GM19452 (cell line): ENCODE measurements around the gene KYNU.
A peak's percentile ranks its signal among the peaks of the same experiment; 100 is the strongest.
"Not testable (repeated sequence)": the region's sequence is repeated elsewhere in the genome, so short reads cannot be mapped to it uniquely, and the experiment has no call there.

Experiments used
- ATAC-seq: cut with Tn5 transposase; IDR thresholded peaks from one replicate; pipeline ENCODE4 v1.9.1; 2021; ENCODE audit not compliant: unreplicated experiment

KYNU gene

DNA sequence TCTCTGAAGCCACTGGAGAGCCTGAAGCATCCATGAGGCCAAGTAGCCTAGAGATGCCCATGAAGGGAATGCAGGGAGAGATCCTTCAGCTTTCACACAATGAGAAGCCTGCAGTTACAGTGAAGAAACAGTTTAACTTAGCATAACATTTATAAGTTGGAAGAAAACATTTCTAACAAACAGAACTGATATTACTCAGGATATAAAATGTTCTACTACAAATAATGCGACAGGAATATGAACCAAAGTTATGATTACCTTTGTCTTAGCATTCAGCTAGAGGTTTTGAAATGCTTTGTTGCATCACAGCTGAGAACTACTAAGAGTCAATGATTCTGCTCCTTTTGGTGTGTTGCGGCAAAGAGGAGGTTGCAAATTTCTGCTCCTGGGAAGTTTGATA, 6.9 kb upstream of the KYNU start:
- ATAC-seq: no peak

DNA sequence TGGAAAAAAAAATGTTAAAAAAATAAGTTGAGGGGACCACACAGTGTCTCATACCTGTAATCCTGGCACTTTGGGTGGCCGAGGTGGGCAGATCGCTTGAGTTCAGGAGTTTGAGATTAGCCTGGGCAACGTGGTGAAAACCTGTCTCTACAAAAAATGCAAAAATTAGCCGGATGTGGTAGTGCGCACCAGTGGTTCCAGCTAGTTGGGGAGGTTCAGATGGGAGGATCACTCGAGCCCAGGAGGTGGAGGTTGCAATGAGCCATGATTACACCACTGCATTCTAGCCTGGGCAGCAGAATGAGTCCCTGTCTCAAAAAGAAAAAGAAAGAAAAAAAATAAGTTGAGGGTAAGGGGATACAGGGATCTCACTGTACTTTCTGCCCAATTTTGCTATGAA, 6.1 kb upstream of the KYNU start:
- no peak for ATAC-seq

DNA sequence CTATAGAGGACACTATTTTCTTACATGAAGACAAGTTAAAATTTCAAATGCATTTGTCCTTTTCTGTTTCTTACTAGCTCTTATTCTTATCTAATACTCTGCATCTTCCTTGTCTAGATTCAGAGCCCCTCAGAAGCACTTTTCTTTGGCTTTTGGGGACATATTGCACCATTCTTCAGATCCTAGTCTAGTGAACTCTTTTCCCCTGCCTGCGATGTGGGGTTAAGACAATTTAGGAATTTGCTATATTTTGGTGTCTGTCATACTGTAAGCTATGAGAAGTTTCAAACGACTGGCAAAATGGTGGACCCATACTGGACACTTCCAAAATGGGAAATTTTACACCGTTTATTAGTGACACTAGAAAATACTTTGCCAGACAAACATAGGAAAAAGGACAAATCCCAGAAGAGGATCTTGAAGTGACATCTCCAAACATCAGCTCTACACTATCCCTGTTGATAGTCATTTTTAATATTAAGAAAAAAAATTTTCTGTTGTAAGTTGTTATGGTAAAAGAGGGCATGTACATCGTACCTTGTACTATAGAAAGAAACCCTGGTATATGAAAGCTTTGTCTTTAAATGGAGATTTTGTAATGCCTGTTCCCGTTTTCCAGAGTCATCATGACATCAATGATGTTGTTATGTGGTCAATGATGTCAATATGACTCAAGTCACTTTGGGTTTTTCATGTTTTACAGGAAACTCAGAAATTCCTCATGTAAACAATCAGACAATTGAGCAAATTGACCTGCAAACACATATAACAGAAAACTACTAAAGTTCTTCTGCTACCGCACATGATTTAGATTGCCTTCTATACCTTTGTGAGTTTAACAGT, 4.4 kb upstream of the KYNU start:
- ATAC-seq: no peak

DNA sequence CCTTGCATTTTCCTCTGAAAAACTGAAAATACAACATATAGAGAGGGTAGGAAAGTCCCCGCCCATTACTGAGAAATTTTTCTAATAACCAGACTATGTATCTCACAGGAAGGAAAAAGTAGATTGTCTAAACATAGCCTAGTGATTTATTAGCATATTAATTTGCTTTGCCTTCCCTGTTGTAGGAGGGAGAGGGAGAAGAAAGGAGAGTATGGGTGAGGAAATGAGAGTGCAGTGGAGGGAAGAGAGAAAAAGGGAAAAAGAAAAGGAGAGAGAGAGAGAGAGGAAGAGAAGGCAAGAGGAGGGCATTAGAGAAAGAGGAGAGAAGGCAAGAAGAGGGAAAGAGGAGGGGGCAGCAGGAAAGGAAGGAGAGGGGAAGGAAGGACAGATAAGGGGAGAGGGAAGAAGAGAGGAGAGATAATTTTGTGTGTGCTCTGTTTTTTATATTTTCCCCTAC, 3.6 kb upstream of the KYNU start:
- ATAC-seq: no peak

DNA sequence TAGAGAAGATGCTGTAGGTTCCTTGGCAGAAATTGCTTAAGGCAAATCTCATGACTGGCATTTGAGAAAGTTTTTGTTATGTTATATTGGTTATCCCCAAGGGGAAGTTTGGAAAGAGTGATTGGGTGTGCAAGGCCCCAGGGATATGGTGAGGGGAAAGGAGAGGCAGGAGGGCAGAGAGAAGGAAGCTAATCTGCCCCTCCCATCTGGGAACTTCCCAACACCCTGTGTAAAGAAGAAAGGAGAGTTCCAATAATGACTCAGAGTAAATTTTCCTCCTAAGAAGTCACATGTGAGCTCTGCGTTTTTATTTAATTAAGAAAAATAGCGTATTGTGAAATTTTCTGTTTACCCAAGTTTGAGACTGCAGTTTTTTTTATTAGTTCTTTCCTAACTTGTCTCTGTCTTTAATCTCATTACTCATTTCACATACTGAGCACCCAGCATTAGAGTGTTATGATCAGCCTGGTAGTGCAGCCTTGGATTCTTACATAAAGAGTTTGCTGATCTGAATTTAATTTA, 3.1 kb upstream of the KYNU start:
- no peak for ATAC-seq

DNA sequence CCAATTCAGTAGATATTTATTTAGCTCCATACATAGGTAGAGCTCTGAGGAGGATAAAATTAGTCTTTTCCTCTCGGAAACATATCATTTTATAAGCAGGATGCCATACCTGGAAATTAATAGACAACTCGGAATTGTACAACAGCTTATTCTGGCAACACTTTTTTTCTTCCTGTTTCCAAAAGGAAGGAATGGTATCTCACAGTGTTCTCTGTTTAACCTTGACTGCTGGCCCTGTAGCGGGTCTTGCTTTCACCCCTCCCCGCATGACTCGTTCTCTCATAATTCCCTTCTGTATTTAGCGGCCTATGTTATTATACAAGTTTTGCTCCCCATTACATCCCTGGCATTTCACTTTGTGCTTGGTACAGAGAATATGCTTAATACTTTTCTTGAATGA, 2.5 kb upstream of the KYNU start:
- no peak for ATAC-seq

DNA sequence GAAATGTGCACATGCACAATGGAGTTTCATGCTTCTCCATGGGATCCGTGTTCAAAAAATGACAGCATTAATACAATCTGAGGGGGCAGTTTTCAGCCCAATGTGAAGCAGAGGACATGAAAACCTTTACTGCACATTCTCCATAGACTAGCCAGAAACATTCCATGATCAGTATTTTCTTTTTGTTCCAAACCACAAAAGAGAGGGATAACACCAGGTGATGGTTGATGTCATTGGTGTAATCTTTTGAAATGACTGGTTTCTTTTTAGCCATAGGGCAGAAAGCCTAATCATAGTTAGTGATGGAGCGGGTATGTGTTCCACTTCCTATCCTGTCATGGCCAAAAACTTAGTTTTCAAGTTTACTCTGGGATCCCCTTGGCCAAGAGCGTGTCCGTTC, 1.8 kb upstream of the KYNU start:
- no peak for ATAC-seq

DNA sequence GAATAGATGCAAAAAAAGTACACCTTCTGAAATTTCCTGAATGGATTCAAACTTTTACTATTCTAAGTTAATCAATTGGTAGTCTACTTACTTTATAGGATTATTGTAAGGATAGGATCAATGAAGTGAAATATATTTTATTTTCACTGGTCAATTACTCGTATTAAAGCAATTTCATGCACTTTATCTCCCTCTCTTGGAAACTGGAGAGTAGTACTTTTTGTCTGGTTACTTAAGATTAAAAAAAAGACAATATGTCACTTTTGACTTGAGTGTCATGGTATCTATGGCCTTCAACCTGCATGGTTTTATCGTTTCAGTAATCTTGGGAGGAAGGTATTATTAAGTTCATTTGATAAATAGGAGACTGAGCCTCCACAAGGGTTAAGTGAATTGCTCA, 1.0 kb upstream of the KYNU start:
- no peak for ATAC-seq

DNA sequence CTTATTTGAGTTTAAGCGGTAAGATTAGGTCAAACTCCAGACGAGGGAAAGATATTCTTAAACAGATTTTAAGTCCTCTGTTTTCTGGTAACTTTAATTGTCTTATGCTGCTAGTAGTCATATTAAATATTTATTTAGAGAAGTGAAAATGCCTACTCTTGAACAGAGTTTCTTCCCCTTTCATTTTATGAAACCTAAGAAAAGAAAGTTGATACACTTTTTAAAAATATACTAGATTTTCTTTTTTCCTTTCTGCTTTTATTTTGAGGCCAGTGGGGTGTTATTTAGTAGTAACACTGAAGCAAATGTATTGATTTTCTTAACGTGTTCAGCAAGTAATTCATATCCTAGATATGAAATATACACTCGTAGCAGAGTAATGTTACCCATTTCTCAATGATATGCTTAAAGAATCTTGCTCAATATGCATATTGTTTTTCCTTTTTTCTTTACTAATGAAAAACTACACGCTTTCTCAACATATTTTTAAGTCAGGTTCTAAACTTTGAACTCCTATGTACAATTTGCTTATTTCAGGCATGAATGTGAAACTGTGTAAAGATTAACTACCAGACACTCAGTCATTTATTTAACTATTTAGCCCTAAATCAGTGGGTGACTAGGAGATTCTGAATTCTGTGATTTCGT, 691 bp downstream of the KYNU start:
- peak; percentile 36 for ATAC-seq

DNA sequence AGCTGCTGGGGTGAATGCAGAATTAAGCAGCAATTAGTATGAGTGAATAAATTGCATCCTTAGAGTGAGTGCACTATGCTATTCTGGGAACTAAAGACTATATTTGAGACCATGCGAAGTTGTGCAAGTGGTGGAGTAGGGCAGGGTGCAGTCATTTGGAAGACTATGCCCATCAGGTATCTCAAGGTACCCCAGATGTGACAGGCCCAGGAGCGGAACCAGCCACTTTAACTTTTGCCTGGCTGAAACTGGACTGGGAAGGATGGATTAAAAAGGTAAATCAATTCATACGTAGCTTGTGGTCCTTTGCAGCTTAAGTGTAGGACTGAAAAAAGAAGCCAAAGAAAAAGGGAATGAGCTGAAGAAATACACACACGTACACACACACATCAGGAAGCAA, 1.7 kb downstream of the KYNU start:
- no peak for ATAC-seq

DNA sequence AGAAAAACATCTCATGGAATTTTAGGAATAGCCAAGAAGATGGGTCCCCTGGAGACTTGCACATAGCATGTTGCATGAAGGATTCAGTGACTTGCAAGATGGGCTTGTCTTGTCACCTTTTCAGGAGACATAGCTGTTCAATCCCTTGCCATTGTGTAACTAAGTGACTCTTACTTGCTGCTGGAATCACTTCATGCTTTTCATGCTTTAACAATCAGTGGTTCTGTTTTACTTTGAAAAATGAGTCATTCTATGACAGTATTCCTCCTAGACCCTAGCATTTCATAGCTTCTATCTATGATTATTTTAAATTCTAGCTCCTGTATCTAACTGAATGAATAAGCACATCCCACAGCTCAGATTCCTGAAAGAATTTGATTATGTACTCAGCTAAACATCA, 2.8 kb downstream of the KYNU start:
- no peak for ATAC-seq

DNA sequence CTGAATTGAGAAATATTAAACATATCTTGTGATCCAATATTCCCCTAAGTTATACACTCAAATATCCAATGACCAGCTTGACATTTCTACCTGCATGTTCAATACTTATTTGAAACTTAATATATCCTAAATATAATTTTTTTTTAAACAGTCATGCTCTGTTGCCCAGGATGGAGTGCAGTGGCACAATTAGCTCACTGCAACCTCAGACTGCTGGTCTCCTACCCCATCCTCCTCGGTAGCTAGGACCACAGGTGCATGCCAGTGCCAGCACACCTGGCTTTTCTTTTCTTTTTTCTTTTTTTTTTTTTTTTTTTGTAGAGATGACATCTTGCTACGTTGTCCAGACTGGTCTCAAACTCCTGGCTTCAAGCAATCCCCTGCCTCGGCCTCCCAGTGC, 4.2 kb downstream of the KYNU start:
- ATAC-seq: no peak

DNA sequence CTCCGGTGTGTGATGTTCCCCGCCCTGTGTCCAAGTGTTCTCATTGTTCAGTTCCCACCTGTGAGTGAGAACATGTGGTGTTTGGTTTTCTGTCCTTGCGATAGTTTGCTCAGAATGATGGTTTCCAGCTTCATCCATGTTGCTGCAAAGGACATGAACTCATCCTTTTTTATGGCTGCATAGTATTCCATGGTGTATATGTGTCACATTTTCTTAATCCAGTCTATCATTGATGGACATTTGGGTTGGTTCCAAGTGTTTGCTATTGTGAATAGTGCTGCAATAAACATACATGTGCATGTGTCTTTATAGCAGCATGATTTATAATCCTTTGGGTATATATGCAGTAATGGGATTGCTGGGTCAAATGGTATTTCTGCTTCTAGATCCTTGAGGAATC, 5.0 kb downstream of the KYNU start:
- ATAC-seq: not testable (repeated sequence)

DNA sequence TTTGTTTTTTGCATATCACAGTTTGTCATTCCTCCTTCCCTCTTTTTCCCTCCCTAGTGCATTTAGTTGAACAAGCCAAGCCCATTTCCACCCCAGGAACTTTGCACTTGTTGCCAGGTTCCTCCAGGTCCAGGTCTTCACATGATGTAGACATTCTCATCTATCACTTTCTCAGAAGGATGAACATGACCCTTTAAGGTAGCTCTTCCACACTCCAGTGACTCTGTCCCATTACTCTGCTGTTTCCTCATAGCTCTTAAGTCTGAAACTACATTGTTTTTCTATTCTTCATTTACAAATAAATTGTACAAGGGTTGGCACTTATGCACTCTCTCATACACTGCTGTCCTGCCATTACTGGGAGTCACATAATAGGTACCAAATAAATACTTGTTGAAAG, 6.1 kb downstream of the KYNU start:
- ATAC-seq: no peak

DNA sequence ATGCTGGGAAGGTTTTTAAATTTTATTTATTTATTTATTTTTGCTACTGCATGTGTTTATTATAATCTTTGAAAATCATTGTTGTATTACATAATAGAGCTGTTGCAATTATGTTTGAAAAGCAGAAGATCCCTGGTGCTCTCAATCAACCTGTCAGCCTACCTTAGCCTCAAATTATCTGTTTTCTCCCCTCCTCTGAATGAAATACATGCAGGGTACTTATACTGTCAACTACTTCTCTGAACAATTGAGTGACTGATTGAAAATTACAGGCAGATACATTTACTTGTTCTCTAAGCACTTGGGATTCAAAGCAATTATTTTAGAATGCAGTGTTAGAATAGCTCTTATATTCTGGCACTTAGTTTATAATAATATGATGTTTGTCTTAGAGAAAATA, 8.1 kb downstream of the KYNU start:
- no peak for ATAC-seq

DNA sequence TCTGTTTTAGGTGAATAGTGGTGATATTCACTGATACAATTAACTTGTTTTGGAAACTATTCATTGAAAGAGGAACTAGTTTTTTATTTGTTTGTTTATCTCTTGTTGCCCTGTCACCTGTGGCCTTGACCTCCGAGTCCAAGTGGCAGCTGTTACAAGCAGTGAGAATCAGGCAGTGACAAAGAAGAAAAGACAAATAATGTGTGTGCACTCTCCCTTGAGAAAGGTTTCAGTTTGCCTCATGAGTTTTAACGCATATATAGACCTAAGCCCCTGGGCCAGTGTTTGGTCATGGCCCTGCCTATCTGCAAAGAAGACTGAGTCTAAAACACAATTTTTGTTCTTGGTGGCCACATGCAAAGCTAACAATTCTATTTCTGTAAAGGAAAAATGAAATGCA, 15.3 kb downstream of the KYNU start:
- peak; percentile 98 for ATAC-seq

DNA sequence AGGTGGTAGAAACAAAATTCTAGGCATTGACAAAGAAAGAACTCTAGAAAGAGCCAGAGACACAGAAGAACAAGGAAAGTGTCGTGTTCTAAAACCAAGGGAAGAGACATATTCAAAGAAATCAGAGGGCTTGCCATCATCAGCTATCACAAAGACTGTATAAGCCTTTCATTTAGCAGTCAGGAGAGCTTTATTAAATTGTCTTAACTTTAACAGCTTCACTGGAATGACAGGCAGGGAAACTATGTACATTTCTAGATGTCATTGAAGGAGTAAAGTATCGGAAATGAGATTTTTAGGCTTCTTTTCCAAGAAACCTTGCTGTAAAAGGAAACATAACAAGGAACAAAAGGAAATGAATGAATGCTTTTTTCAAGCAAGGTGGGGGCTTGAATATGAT, 15.8 kb downstream of the KYNU start:
- ATAC-seq: no peak

DNA sequence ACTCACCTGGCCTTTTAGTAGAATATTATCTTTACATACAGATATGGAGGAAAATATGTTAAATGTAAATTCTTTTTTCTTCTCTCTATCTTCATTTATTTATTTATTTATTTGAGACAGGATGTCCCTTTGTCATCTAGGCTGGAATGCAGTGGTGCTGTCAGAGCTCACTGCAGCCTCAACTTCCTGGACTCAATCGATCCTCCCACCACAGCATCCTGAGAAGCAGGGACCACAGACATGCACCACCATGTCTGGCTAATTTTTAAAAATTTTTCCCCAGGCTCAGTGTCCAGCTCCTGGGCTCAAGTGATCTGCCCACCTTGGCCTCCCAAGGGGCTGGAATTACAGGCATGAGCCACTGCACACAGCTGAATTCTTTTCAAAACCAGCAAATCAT, 20.3 kb downstream of the KYNU start:
- peak; percentile 53 for ATAC-seq

DNA sequence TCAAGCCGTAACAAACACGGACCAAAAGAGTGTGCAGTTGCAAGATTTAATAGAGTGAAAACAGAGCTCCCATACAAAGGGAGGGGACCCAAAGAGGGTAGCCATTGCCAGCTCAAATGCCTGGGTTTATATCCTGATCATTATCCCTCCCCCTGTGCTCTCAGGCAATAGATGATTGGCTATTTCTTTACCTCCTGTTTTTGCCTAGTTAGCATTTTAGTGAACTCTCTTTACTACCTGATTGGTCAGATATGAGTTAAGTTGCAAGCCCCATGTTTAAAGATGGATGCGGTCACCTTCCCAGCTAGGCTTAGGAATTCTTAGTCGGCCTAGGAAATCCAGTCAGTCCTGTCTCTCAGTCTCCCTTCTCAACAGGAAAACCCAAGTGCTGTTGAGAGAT, 22.9 kb downstream of the KYNU start:
- ATAC-seq: not testable (repeated sequence)

DNA sequence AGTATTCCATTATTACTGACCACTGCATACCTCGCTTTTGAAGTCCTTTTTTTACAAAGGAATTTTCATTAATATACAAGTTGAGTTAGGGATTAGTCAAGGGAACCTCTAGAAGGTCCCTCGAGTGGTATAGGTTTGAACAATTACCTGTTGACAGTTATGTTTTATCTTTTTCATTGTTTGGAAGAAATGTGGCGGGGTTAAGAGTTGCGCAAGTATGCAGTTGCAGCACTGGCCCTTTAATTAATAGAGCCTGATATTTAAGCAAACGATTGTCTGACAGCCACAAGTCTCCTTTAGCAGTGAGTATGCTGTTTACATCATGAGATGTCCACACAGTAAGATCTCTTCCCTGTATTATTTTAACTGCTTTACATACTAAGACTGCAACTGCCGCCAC, 24.3 kb downstream of the KYNU start:
- ATAC-seq: no peak

DNA sequence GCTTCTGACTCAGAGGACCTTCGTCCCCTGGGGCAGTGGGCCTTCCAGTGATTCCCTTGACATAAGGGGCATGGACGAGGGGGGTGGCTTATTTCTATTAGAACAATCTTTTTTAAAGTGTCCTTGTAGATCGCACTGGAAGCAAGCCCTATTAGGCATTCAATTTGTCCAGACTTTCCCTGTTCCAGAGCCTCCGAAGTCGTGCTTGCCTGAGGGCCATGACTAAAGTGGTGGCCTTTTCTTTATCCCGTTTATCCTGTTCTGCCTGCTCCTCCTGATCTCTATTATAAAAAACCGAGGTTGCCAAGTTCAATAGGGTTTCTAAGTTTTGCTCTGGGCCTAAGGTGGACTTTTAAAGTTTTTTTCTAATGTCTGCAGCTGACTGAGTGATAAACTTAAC, 26.3 kb downstream of the KYNU start:
- ATAC-seq: not testable (repeated sequence)

DNA sequence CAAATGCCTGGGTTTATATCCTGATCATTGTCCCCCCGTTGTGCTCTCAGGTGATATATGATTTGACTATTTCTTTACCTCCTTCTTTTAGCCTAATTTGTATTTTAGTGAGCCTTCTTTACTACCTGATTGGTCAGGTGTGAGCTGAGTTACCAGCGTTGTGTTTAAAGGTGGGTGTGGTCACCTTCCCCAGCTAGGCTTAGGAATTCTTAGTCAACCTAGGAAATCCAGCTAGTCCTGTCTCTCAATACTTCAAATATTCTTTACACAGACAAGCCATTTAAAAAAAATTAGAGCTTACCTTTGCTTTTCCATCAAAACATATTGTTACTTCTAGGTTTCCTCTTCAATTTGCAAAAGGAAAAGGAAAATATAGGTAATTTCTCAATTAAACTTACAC, 30.2 kb downstream of the KYNU start:
- ATAC-seq: no peak
